A673 (cell line): Measurements from ENCODE around the gene SNRNP25.

Experiments used
- CTCF ChIP-seq: fragments of 300-800, 200-600 bp; sonication (generic); conservative IDR thresholded peaks from 2 replicates; pipeline ENCODE4 v1.5.1; 2017; ENCODE audit warnings: low read depth, mild to moderate bottlenecking, antibody characterized with exemption, low read length, moderate library complexity, mixed read lengths
- EZH2 ChIP-seq: fragments of 200-600 bp; sonication (generic); IDR thresholded peaks from 2 replicates; pipeline ENCODE4 v1.6.1; 2017; ENCODE audit warnings: borderline replicate concordance, low read depth, mild to moderate bottlenecking, mixed read lengths, antibody characterized with exemption, low read length; ENCODE audit not compliant: poor library complexity, severe bottlenecking

GRCh38 chr16:55571-56136, 2.0 kb downstream of the SNRNP25 start:
- no peak for TF ChIP-seq CTCF
- no peak for TF ChIP-seq EZH2
